GM19463 (cell line): ENCODE results near the gene UBALD1.

ENCODE experiments used
- ATAC-seq: cut with Tn5 transposase; IDR thresholded peaks from one replicate; pipeline ENCODE4 v1.9.1; 2021; ENCODE audit warnings: mild to moderate bottlenecking, moderate library complexity; ENCODE audit not compliant: unreplicated experiment

Gene UBALD1

GRCh38 chr16:4646773-4647643 is 32.3 kb upstream of the UBALD1 start:
- ATAC-seq: no peak

- no peak for ATAC-seq
Observed at GRCh38 chr16:4641895-4642294, 27.2 kb upstream of the UBALD1 start.

GRCh38 chr16:4641306-4641687 is 26.6 kb upstream of the UBALD1 start:
- ATAC-seq: no peak

- ATAC-seq: no peak
Observed at GRCh38 chr16:4640572-4641305, 26.1 kb upstream of the UBALD1 start.

- ATAC-seq: no peak
Observed at GRCh38 chr16:4639899-4640509, 25.3 kb upstream of the UBALD1 start.

- no peak for ATAC-seq
Observed at GRCh38 chr16:4637501-4638166, 22.9 kb upstream of the UBALD1 start.

- ATAC-seq: no peak
Observed at GRCh38 chr16:4636196-4636595, 21.5 kb upstream of the UBALD1 start.

- no peak for ATAC-seq
Observed at GRCh38 chr16:4634768-4635167, 20.1 kb upstream of the UBALD1 start.

GRCh38 chr16:4633910-4634635 is 19.4 kb upstream of the UBALD1 start:
- ATAC-seq: no peak

GRCh38 chr16:4631444-4631843 is 16.8 kb upstream of the UBALD1 start:
- ATAC-seq: no peak

- no peak for ATAC-seq
Observed at GRCh38 chr16:4628283-4628682, 13.6 kb upstream of the UBALD1 start.

GRCh38 chr16:4626396-4626795 is 11.7 kb upstream of the UBALD1 start:
- ATAC-seq: no peak

GRCh38 chr16:4625560-4626159 is 11.0 kb upstream of the UBALD1 start:
- ATAC-seq: no peak

GRCh38 chr16:4624827-4625559 is 10.3 kb upstream of the UBALD1 start:
- ATAC-seq: peak; percentile 51

- ATAC-seq: peak; percentile 60
Observed at GRCh38 chr16:4624015-4624826, 9.5 kb upstream of the UBALD1 start, which contains the start of gene MGRN1. Gene MGRN1, plus strand, starts transcription at chr16:4624826. Its CDS starts 135 bp downstream, at chr16:4624961.

GRCh38 chr16:4623593-4623992 is 8.9 kb upstream of the UBALD1 start:
- no peak for ATAC-seq

- no peak for ATAC-seq
Observed at GRCh38 chr16:4618645-4619418, 4.1 kb upstream of the UBALD1 start.

GRCh38 chr16:4617880-4618279 is 3.2 kb upstream of the UBALD1 start:
- ATAC-seq: no peak
